ENCODE measurements around the gene BMS1. TPM values are rescaled to one million over a fixed set of nuclear protein-coding genes. Genes with fewer than 3 reads are reported as not detected.
"Not testable (repeated sequence)": the region's sequence is repeated elsewhere in the genome, so short reads cannot be mapped to it uniquely, and the experiment has no call there.

Gene BMS1
- total RNA-seq, 2 donors from 2014 or later = 14.9 to 24.5 TPM

DNA sequence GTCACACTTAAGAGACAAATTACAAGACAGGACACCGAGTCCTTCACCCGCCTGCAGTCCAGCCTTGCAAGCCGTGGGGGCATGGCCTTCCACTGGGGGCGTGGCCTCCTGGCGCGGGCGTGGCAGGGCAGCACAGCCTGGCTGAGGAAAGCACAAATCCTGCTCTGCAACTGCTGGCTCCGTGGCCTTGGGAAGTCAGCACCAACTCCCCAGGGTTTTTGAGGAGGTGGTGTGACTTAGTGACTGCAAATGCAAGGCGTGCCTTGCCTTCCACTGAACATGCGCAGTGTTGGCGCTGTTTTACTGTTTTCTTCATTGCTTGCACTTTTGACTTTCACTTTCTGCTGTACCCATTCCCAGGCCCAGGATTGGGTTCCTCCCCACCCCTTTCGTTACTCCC is 12.9 kb upstream of the BMS1 start:
- Mint-ChIP-seq H3K27ac (no peak overlapping the region), H3K36me3 (no peaks in the 10 kb centered on the region), H3K9me3 (no peaks in the 10 kb centered on the region)
- ATAC-seq (no peak), DNase-seq (ENCODE audit: low spot score in 2 of 2) (no peak)

DNA sequence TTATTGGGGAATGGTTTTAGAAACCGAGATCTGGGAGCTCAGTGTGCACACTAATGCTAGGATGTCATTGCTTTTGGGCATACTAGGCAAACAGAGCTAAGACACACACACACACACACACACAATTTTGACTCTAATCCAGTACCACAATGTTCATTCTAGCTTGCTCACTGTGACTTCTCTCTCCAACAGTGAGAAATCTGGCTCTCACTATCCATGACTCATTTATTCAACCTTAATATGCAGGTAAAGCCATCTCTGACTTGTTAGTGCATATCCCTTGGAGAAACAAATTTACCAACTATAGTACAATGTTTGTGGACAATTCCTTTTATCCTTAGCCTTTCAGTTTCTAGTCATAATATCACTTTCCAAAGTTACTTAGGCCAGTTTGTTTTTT is 5.9 kb upstream of the BMS1 start:
- no peak for ATAC-seq
- Mint-ChIP-seq H3K36me3 (no peaks in the 10 kb centered on the region), H3K9me3 (peaks cover 0 to 9% of the 10 kb centered on the region in 2 donors), H3K27ac (no peak overlapping the region)
- DNase-seq (ENCODE audit: low spot score in 2 of 2) = no peak

DNA sequence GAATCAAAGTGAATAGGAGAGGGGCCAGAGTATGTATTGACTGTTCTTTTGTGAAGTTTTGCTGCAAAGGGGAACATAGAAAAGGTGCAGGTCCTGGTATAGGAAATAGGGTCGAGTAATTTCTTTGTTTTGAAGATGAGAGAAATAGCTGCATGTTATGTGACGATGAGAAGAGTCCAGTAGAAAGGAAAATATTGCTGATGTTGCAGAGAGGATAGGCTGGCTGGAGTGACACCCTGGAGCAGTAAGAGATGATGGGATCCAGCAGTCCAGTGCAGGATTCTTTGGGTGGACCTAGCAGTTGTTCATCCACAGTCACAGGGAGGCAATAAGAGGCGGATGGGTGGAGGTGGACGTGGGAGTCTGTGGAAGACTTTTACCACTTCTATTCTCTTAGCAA is 2.1 kb upstream of the BMS1 start:
- peaks cover 0 to 9% of the 10 kb centered on the region in 2 donors for H3K9me3 Mint-ChIP-seq
- peaks cover 8 to 10% of the 10 kb centered on the region in 2 donors for H3K36me3 Mint-ChIP-seq
- ATAC-seq (no peak), DNase-seq (ENCODE audit: low spot score in 2 of 2) (no peak)
- peak overlapping the region; percentile 23 to 94 for H3K27ac Mint-ChIP-seq

DNA sequence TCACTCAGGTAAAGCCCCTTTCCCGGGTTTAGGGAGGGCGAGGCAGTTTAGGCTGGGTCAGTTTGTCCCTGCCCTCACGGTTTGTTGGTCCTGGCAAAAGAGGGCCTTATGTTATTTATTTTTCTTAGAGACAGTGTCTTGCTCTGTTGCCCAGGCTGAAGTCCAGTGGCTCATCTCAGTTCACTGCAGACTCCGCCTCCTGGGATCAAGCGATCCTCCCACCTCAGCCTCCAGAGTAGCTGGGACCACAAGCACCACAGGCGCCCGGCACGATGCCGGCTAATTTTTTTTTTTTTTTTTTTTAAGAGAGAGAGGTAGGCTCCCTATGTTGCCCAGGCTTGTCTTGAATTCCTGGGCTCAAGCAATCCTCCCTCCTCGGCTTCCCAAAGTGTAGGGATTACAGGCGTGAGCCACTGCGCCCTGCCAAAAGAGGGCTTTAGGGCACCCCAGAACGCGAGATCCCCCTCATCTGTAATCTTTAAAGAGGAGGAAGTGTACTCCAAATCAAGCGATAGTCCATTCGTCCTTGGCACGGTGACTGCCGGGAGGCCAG is 626 bp upstream of the BMS1 start:
- ATAC-seq = peak in 1 of 2 donors; percentile 12
- H3K9me3 Mint-ChIP-seq = peaks cover 0 to 9% of the 10 kb centered on the region in 2 donors
- DNase-seq (ENCODE audit: low spot score in 2 of 2) = no peak
- peak overlapping the region; percentile 94 to 96 for H3K27ac Mint-ChIP-seq
- peaks cover 8 to 14% of the 10 kb centered on the region in 2 donors for H3K36me3 Mint-ChIP-seq

DNA sequence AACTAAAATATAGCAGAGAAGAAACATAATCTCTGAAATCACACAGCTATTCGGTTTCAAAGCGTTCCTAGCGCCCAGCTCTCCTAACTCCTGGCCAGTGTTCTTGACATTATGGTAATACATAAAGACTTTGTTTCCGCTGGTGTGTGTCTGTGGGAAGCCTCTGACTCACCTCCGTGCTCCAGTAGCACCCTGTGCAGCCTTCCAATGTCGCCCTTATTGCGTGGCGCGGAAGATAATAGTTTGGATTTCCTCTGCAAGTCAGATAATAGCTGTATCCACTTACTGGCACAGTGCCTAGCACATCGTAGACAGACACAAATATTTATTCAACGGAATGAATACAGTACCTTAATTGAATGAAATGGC is 570 bp downstream of the BMS1 start:
- DNase-seq (ENCODE audit: low spot score in 2 of 2) = peak in 1 of 2 donors; percentile 9
- Mint-ChIP-seq H3K9me3 (peaks cover 0 to 9% of the 10 kb centered on the region in 2 donors), H3K36me3 (peaks cover 8 to 14% of the 10 kb centered on the region in 2 donors), H3K27ac (peak overlapping the region; percentile 94 to 96)
- ATAC-seq = peak; percentile 32 to 76

DNA sequence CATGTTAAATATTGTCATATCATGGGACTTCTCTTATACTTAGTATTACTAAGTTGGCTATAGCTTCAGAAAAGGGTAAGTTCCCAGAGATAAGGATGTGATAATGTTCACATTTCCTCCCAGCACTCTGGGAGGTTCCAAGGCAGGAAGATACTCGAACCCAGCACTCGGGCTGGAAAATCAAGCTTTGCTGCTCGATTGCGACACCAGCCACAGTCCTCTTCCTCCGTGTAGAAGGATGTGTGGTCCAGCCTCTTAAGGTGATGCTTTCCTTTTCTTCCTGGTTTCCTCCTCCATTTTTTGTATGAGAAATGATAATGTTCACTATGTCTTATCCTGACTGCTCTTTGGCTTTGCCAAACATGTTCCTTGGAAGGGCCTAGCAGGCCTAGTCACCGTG is 3.2 kb downstream of the BMS1 start:
- peaks cover 0 to 5% of the 10 kb centered on the region in 2 donors for H3K9me3 Mint-ChIP-seq
- ATAC-seq (no peak), DNase-seq (ENCODE audit: low spot score in 2 of 2) (no peak)
- H3K27ac Mint-ChIP-seq = no peak overlapping the region
- peaks cover 8 to 22% of the 10 kb centered on the region in 2 donors for H3K36me3 Mint-ChIP-seq

DNA sequence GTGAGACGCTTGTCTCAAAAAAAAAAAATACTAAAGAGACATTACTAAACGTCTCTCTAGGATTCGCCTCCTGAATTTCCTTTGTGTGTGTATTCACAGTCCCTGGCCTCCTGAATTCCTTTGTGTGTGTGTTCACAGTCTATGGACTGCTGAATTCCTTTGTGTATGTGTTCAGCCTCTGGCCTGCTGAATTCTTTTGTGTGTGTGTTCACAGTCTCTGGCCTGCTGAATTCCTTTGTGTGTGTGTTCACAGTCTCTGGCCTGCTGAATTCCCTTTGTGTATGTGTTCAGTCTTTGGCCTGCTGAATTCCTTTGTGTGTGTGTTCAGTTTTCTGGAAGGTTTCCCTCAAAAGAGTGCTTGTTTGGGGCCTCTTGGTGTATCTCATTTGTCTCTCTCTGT is 8.2 kb downstream of the BMS1 start:
- Mint-ChIP-seq H3K36me3 (peaks cover 25 to 58% of the 10 kb centered on the region in 2 donors), H3K27ac (no peak overlapping the region), H3K9me3 (no peaks in the 10 kb centered on the region)
- ATAC-seq = no peak
- no peak for DNase-seq (ENCODE audit: low spot score in 2 of 2)

DNA sequence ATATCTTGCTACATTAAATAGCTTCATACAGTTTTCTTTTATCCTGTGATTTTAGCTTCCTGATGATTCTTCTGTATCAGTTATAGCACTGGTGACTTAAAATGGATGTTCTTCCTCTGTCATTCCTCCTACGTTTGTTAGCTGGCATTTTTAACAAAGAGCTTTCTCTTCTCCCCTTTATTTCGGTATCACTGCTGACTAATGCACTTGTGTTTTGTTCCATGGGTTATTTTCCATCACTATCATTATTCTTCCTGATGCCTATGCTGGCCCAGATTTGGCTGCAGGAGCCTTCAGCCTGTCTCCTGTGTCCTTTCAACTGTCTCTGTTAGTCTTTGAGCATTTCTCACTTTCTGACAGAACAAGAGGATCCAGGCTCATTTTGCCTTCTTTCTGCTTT is 13.1 kb downstream of the BMS1 start:
- DNase-seq (ENCODE audit: low spot score in 2 of 2) (no peak), ATAC-seq (no peak)
- H3K9me3 Mint-ChIP-seq = no peaks in the 10 kb centered on the region
- H3K27ac Mint-ChIP-seq = peak overlapping the region in 1 of 2 donors; percentile 10
- H3K36me3 Mint-ChIP-seq = peaks cover 50 to 89% of the 10 kb centered on the region in 2 donors

DNA sequence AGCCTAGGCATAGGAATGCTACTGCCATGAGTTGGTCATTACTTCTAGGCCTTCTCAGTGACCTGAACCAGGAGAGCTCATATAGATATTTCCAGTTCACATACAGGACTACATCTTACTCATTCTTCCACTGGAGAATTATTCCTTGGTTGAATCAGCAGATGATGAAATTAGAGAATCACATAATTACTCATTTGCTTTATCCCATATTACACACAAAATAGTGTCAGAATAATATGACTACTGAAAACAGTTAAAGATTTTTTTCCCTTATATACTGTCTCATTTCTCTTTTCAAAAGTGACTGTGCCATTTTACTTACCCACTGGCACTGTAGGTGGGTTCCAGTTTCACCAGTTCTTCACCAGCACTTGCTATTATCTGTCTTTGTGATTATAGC is 18.5 kb downstream of the BMS1 start:
- Mint-ChIP-seq H3K27ac (peak overlapping the region; percentile 30 to 86), H3K36me3 (peaks cover 41 to 79% of the 10 kb centered on the region in 2 donors), H3K9me3 (peaks cover 0 to 5% of the 10 kb centered on the region in 2 donors)
- no peak for DNase-seq (ENCODE audit: low spot score in 2 of 2)
- peak; percentile 94 to 95 for ATAC-seq

DNA sequence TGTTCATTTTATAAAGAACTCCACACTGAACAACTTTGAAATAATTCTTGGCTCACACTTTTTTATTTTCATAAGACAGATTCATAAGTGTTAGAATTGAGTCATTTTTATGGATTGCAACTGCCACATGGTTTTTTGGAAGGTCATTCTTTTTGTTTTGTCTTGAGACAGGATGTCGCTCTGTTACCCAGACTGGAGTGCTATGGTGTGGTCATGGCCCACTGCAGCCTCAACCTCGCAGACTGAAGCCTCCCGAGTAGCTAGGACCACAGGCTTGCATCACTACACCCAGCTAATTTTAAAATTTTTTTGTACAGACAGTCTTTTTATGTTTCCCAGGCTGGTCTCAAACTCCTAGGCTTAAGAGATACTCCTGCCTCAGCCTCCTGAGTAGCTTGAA is 20.3 kb downstream of the BMS1 start:
- Mint-ChIP-seq H3K36me3 (peaks cover 34 to 68% of the 10 kb centered on the region in 2 donors), H3K9me3 (peaks cover 0 to 5% of the 10 kb centered on the region in 2 donors), H3K27ac (no peak overlapping the region)
- ATAC-seq (no peak), DNase-seq (ENCODE audit: low spot score in 2 of 2) (no peak)

DNA sequence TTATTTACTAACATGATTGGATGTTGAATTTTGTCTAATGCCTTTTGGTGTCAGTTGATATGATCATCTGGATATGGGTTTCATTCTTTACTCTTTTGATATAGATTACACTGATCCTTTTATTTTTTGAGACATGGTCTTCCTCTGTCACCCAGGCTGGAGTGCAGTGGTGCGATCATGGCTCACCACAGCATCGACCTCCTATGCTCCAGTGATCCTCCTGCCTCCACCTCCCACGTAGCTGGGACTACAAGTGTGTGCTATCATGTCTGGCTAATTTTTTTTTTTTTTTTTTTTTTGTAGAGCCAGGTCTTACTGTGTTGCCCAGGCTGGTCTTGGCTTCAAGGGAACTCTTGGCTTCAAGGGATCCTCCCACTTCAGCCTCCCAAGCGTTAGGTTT is 27.1 kb downstream of the BMS1 start:
- Mint-ChIP-seq H3K27ac (peak overlapping the region in 1 of 2 donors; percentile 1), H3K36me3 (peaks cover 48 to 76% of the 10 kb centered on the region in 2 donors), H3K9me3 (peaks cover 10 to 13% of the 10 kb centered on the region in 2 donors)
- no peak for DNase-seq (ENCODE audit: low spot score in 2 of 2)
- no peak for ATAC-seq

DNA sequence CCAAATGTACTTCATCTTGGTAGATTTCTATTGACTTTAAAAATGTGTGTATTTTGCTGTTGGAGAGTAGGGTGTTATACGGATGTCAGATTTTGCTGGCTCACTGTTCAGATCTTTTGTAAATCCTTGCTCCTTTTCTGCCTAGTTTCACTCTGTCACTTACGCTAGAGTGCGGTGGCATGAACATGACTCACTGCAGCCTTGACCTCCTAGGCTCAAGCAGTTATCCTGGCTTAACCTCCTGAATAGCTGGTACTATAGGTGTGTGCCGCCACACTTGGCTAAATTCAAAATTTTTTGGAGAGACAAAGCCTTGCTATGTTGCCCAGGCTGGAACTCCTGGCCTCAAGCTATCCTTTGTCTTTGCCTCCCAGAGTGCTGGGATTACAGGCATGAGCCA is 29.4 kb downstream of the BMS1 start:
- no peak for ATAC-seq
- no peak for DNase-seq (ENCODE audit: low spot score in 2 of 2)
- Mint-ChIP-seq H3K27ac (peak overlapping the region in 1 of 2 donors; percentile 50), H3K36me3 (peaks cover 54 to 73% of the 10 kb centered on the region in 2 donors), H3K9me3 (peaks cover 10 to 13% of the 10 kb centered on the region in 2 donors)

DNA sequence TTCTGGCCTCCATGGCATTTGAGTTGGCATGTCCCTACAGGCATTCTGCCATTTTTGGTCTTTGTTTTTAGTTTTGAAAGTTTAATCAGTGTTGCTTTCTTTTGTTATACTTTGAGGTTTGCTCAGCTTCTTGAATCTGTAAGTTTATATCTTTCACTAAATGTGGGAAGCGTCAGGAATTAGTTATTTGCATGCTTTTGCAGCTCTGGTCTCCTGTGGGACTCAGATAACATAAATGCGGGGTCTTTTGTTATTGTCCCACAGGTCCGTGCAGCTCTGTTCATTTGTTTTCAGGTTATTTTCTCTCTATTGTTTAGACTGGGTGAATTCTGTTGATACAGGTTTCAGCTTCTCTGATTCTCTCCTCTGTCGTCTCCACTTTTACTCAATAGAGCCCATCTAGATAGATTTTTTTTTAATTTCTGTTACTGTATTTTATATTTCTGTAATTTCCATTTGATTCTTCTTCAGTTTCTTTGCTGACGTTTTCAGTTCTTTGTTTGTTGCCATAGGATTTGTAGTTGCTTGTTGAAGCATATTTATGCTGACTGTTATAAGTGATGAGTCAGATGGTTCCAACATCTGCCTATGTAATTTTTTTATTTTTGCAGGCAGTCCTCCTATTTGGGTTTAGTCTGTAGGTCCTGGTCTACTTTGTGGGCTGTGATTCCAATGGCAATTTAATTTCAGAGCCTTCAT is 31.5 kb downstream of the BMS1 start:
- ATAC-seq; H3K27ac Mint-ChIP-seq; DNase-seq (ENCODE audit: low spot score in 2 of 2): not testable (repeated sequence)
- H3K36me3 Mint-ChIP-seq = peaks cover 70 to 74% of the 10 kb centered on the region in 2 donors
- peaks cover 10 to 13% of the 10 kb centered on the region in 2 donors for H3K9me3 Mint-ChIP-seq

DNA sequence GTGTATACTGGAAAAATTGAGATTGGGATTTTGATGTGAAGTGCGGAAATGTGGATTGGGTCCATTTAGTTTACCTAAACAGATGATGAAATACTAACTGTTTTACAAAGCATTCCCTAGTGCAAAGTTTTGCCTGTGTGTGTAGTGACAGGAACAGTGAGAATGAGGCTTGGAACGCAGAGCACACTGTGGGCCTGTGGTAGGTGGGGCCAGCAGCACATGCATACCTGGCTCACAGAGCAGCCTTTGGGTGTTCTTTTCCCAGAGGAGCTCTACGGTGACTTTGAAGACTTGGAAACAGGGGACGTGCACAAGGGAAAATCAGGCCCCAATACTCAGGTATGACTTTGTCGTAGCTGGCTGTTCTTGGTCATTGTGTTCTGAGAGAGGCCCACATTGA is 33.7 kb downstream of the BMS1 start:
- H3K27ac Mint-ChIP-seq = peak overlapping the region in 1 of 2 donors; percentile 80
- H3K9me3 Mint-ChIP-seq = peaks cover 10 to 13% of the 10 kb centered on the region in 2 donors
- DNase-seq (ENCODE audit: low spot score in 2 of 2); ATAC-seq: not testable (repeated sequence)
- peaks cover 59 to 60% of the 10 kb centered on the region in 2 donors for H3K36me3 Mint-ChIP-seq

DNA sequence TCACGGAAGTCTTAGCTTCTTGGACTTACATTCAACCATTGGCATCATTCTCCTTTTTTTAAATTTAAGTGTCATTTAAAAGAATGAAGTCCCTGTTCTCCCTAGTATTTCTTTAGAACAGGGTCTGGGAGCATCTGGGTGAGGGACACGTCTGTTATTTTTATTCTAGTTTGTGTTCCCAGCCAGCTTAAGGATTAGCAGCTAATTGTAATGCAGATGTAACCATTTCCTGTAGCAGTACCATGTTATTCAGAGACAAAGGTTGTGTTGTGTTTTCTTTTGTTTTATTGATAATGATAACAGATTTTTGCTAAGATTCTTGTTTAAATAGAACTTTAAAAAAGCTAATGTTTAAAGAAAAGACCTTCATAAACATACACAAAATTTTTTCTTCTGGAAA is 34.3 kb downstream of the BMS1 start:
- ATAC-seq = no peak
- peaks cover 56 to 59% of the 10 kb centered on the region in 2 donors for H3K36me3 Mint-ChIP-seq
- no peak for DNase-seq (ENCODE audit: low spot score in 2 of 2)
- H3K27ac Mint-ChIP-seq = no peak overlapping the region
- peaks cover 10 to 13% of the 10 kb centered on the region in 2 donors for H3K9me3 Mint-ChIP-seq

DNA sequence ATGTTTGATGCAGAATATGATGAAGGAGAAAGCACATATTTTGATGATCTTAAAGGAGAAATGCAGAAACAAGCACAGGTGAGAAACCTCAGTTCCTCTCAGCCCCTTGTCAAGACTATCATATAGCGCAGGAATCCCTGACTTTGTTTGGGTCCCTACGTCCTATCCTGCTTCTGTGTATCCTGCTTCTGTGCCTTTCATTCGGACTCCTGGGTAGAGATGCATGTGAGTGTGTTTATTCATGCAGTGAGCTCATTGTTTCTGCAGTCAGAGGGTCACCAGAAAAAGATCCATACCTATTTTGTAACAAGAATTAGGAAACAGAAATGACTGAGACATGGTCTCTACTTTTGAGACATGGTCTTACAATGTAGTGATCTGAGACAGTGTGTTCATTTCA is 34.8 kb downstream of the BMS1 start:
- Mint-ChIP-seq H3K9me3 (peaks cover 10 to 13% of the 10 kb centered on the region in 2 donors), H3K36me3 (peaks cover 54 to 57% of the 10 kb centered on the region in 2 donors), H3K27ac (peak overlapping the region in 1 of 2 donors; percentile 53)
- not testable (repeated sequence) for ATAC-seq; DNase-seq (ENCODE audit: low spot score in 2 of 2)

DNA sequence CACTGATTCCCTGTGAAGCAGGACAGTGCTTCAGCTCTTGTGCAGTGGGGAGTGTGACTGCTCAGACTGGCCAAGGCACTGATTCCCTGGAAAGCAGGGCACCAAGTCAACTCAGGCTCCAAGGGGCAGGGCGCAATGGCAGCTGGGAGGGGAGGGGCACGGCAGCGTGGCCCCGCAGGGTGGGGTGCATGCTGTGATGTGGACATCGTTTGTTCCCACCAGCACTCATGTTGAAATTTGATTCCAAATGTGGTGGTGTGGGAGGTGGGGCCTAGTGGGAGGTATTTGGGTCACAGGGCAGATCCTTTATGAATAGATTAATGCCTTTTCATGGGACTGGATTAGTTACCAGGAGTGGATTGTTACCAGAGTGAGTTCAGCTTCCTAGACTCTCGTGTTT is 44.2 kb downstream of the BMS1 start:
- not testable (repeated sequence) for DNase-seq (ENCODE audit: low spot score in 2 of 2); H3K9me3 Mint-ChIP-seq; ATAC-seq
- peak overlapping the region; percentile 8 to 79 for H3K27ac Mint-ChIP-seq
- peaks cover 26 to 41% of the 10 kb centered on the region in 2 donors for H3K36me3 Mint-ChIP-seq

DNA sequence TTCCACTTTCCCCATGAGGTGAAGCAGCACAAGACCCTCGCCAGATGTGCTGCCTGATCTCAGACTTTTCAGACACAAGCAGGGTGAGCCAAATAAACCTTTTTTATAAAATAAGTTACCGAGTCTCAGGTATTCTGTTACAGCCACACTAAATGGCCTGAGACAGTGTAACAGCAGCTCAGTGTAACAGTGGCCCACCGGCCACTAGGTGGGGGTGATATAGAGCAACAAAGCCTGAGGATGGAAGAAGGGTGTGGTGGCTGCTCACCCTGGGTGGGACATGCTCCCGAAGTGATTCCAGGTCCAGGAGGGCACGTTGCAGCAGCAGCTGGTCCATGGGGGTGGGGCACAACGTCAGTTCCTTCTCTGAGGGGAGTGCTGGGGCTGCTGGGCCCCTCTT is 44.6 kb downstream of the BMS1 start:
- no peaks in the 10 kb centered on the region for H3K9me3 Mint-ChIP-seq
- no peak for ATAC-seq
- DNase-seq (ENCODE audit: low spot score in 2 of 2) = no peak
- H3K36me3 Mint-ChIP-seq = peaks cover 24 to 40% of the 10 kb centered on the region in 2 donors
- peak overlapping the region; percentile 8 to 79 for H3K27ac Mint-ChIP-seq
